Stimulated activated CD4-positive, alpha-beta T cell treated with anti-CD3 and anti-CD28 coated beads, Interleukin-15, amount 100 ng/mL, for 24 hours (primary cell): ENCODE measurements around the gene TSACC.
A peak's percentile ranks its signal among the peaks of the same experiment; 100 is the strongest.

ENCODE experiments used
- DNase-seq: peaks from one replicate; pipeline ENCODE4 v3.0.0-alpha.2; 2020

The TSACC gene

GRCh38 chr1:156376958-156377919 is 38.9 kb downstream of the TSACC start:
- no peak for DNase-seq

- no peak for DNase-seq
Observed at GRCh38 chr1:156378557-156378956, 40.2 kb downstream of the TSACC start.

- no peak for DNase-seq
Observed at GRCh38 chr1:156379420-156380165, 41.3 kb downstream of the TSACC start.

GRCh38 chr1:156382561-156382960 is 44.2 kb downstream of the TSACC start:
- DNase-seq, result no peak

GRCh38 chr1:156383023-156383422 is 44.7 kb downstream of the TSACC start:
- DNase-seq, result peak; percentile 78

- no peak for DNase-seq
Observed at GRCh38 chr1:156384007-156384406, 45.7 kb downstream of the TSACC start.

- DNase-seq, result no peak
Observed at GRCh38 chr1:156384658-156385057, 46.3 kb downstream of the TSACC start.

GRCh38 chr1:156385534-156386031 is 47.3 kb downstream of the TSACC start:
- DNase-seq, result peak; percentile 78

- DNase-seq, result no peak
Observed at GRCh38 chr1:156386134-156386901, 48.0 kb downstream of the TSACC start.

- no peak for DNase-seq
Observed at GRCh38 chr1:156386949-156387869, 48.9 kb downstream of the TSACC start.

GRCh38 chr1:156387870-156388173 is 49.5 kb downstream of the TSACC start:
- DNase-seq, result no peak

- no peak for DNase-seq
Observed at GRCh38 chr1:156388174-156389137, 50.1 kb downstream of the TSACC start.

GRCh38 chr1:156389311-156389710 is 51.0 kb downstream of the TSACC start:
- no peak for DNase-seq

- DNase-seq, result no peak
Observed at GRCh38 chr1:156390469-156391365, 52.4 kb downstream of the TSACC start.

GRCh38 chr1:156391366-156391677 is 53.0 kb downstream of the TSACC start:
- DNase-seq, result no peak

GRCh38 chr1:156391701-156392100 is 53.4 kb downstream of the TSACC start:
- DNase-seq, result no peak

- no peak for DNase-seq
Observed at GRCh38 chr1:156392452-156392853, 54.1 kb downstream of the TSACC start.

GRCh38 chr1:156393095-156393494 is 54.8 kb downstream of the TSACC start:
- DNase-seq, result no peak

- no peak for DNase-seq
Observed at GRCh38 chr1:156394082-156394481, 55.8 kb downstream of the TSACC start.
